ENCODE measurements around the gene ZIC5. TPM values are rescaled to one million over a fixed set of nuclear protein-coding genes. Genes with fewer than 3 reads are reported as not detected.

The ZIC5 gene
- total RNA-seq, 1 experiment from 2014 or later, result not detected

DNA sequence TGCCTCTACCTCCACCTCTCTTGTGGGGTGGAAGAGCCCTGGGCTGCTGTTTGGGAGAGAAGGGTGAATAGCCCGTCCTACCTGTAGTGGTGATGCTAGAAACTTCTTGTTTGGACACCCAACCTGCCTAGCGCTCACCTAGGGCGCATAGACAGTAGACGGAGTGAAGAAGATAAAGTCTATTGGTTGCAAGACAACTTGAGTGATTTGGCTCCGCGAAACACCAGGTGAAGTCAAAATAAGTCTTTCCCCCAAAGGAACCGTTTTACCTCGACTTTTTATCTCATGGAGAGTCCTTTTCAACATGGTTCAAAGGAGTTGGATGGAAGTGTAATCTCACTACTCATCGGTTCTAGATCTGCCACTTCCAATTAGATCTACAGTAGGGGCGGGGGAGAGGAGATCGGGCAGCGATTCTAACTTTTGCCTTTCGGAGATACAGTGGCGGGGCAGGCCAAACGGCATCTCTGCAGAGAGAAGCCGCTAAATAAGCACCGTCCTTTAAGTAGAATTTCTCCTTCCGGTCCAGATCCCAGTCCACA, 694 bp upstream of the ZIC5 start:
- Histone ChIP-seq H3K9ac (ENCODE audit: low read length) (no peak overlapping the region), H3K27me3 (ENCODE audit: low read length) (peaks cover 62% of the 10 kb centered on the region)
- ATAC-seq, result no peak

DNA sequence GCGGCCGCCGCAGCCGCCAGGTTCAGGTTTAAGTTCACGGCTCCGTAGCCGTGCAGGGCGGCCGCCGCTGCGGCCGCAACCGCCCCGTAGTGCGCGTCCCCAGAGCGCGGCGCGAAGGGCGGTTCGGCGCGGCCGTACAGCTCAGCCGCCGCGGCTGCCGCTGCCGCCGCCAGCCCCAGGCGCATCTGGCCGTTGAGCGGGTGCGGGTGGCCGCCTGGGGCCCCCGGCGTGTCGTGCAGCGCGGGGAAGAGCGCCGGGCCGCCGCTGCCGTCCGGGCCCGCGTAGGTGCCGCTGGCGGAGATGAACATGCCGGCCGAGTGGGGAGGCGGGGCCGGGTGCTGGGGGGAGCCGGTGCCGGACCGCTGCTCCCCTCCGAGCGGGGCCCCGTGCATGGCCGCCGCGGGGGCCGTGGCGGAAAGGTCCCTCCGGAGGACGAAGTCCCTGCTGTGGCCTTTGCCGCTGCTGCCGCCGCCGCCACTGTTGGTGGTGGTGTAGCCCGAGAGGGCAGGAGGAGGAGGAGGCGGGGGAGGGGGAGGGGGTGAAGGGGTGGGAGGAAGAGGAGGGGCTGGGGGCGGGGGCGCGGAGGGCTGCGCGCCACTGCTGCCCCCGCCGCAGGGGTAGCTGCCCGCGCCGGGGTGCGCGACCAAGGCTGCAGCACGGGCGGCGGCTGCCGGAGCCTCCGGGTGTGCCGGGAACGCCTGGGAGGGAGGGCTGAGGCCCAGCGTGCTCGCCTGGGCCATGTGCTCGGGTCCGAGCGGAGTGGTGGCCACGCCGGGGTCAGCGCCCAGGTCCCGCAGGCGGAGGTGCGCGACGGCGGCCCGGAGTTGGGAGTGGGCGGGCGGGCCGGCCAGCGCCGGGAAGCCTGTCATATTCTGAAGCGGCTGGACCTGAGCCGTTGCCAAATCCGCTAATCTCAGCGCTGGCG, 654 bp downstream of the ZIC5 start:
- Histone ChIP-seq H3F3A (ENCODE audit: low read length, unreplicated experiment) (no peaks in the 10 kb centered on the region), H3K9ac (ENCODE audit: low read length) (no peak overlapping the region), H4K20me1 (ENCODE audit: low read length) (no peaks in the 10 kb centered on the region), H3K27ac (ENCODE audit: low read length) (no peak overlapping the region), H3K9me2 (replicated peaks; ENCODE audit: low read length) (no peaks in the 10 kb centered on the region), H3K36me3 (ENCODE audit: low read depth, low read length) (no peaks in the 10 kb centered on the region), H3K4me1 (ENCODE audit: insufficient read depth, low read length) (no peaks in the 10 kb centered on the region), H3K4me3 (ENCODE audit: low read length) (no peak overlapping the region), H3K9me3 (ENCODE audit: low read length) (no peaks in the 10 kb centered on the region), H3K4me2 (ENCODE audit: low read length) (no peak overlapping the region), H2AFZ (ENCODE audit: low read length) (no peak overlapping the region), H3K27me3 (ENCODE audit: low read length) (peaks cover 66% of the 10 kb centered on the region), H3K79me2 (ENCODE audit: low read length) (no peaks in the 10 kb centered on the region)
- ChIA-PET POLR2A (ENCODE audit: unreplicated experiment) (no interaction called here), CTCF (no interaction called here)
- TF ChIP-seq EZH2phosphoT487 (IDR thresholded peaks at IDR 0.05; ENCODE audit: borderline replicate concordance, low read length), result no peak
- TF ChIP-seq, protein P1, sequence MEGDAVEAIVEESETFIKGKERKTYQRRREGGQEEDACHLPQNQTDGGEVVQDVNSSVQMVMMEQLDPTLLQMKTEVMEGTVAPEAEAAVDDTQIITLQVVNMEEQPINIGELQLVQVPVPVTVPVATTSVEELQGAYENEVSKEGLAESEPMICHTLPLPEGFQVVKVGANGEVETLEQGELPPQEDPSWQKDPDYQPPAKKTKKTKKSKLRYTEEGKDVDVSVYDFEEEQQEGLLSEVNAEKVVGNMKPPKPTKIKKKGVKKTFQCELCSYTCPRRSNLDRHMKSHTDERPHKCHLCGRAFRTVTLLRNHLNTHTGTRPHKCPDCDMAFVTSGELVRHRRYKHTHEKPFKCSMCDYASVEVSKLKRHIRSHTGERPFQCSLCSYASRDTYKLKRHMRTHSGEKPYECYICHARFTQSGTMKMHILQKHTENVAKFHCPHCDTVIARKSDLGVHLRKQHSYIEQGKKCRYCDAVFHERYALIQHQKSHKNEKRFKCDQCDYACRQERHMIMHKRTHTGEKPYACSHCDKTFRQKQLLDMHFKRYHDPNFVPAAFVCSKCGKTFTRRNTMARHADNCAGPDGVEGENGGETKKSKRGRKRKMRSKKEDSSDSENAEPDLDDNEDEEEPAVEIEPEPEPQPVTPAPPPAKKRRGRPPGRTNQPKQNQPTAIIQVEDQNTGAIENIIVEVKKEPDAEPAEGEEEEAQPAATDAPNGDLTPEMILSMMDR (conservative IDR thresholded peaks at IDR 0.05; ENCODE audit: low read depth, low read length), result no peak
- no peak for TF ChIP-seq EZH2 (IDR thresholded peaks at IDR 0.05; ENCODE audit: low read length, unreplicated experiment)
- ATAC-seq, result peak; percentile 55
- BruUV-seq (replicated peaks), result no TSS peak
- intact Hi-C loops (cut with micrococcal nuclease), result no loop called here
- DNase-seq, result no peak

More for the DNA sequence above, 694 bp upstream of the ZIC5 start:
- no peaks in the 10 kb centered on the region for H3K79me2 ChIP-seq (ENCODE audit: low read length)
- H3K9me2 ChIP-seq (replicated peaks; ENCODE audit: low read length), result no peaks in the 10 kb centered on the region
- no peaks in the 10 kb centered on the region for H3K4me1 ChIP-seq (ENCODE audit: insufficient read depth, low read length)
- ChIA-PET POLR2A (ENCODE audit: unreplicated experiment) (no interaction called here), CTCF (no interaction called here)
- H3K36me3 ChIP-seq (ENCODE audit: low read depth, low read length), result no peaks in the 10 kb centered on the region
- no peaks in the 10 kb centered on the region for H3K9me3 ChIP-seq (ENCODE audit: low read length)
- no peak overlapping the region for H3K4me2 ChIP-seq (ENCODE audit: low read length)
- no peak overlapping the region for H2AFZ ChIP-seq (ENCODE audit: low read length)
- H3F3A ChIP-seq (ENCODE audit: low read length, unreplicated experiment), result no peaks in the 10 kb centered on the region
- BruUV-seq (replicated peaks), result no TSS peak
- intact Hi-C loops (cut with micrococcal nuclease), result no loop called here
- no peaks in the 10 kb centered on the region for H4K20me1 ChIP-seq (ENCODE audit: low read length)
- H3K4me3 ChIP-seq (ENCODE audit: low read length), result no peak overlapping the region
- TF ChIP-seq EZH2 (IDR thresholded peaks at IDR 0.05; ENCODE audit: low read length, unreplicated experiment) (no peak), EZH2phosphoT487 (IDR thresholded peaks at IDR 0.05; ENCODE audit: borderline replicate concordance, low read length) (no peak)
- TF ChIP-seq, protein P1 (conservative IDR thresholded peaks at IDR 0.05; ENCODE audit: low read depth, low read length), result no peak
- no peak for DNase-seq
- no peak overlapping the region for H3K27ac ChIP-seq (ENCODE audit: low read length)
